Stimulated activated CD4-positive, alpha-beta T cell treated with anti-CD3 and anti-CD28 coated beads, Interleukin-12 subunit alpha, Interleukin-12 subunit beta, amount 100 ng/mL, for 4 hours (primary cell): ENCODE measurements around the gene NDUFA11.

Experiments
- DNase-seq: peaks from one replicate; pipeline ENCODE4 v3.0.0-alpha.2; 2020

Gene NDUFA11

DNA sequence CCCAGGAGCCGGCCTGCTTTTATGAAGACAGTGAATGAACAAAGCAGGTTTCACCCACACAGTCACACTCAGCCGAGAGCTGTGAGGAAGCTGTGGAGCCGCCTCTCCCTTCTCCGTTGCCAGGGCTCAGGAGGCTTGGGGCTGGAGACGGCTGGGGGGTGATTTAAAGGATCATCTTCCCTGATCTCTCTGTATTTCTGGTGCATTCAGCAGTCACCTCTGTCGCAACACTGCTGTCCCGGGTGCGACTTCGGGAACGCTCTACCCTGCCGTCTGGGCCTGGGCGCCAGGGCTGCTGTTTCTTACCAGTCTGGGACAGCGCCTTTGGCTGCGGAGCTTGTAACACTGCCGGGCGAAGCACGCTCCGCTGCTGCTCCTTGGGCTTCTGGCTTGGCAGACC lies 28.6 kb upstream of the NDUFA11 start:
- no peak for DNase-seq

DNA sequence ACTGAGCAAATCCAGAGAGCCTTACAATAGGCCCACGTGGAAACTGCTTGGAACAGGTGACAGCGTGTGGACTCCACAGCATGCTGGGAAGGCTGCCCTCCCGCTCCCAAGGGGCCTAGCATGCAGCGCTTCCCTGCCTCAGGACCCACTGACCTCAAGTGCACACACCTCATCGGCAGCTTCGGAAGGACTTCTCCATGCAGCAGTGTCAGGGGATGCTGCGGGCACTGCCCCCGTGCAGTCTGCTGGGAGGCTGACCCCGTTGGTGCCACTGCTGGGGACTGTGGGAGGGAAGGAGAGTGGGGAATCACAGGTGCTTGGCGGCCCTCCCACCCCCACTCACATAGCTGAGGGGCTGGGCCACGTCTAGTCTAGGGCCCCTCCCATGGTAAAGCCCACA lies 27.7 kb upstream of the NDUFA11 start:
- no peak for DNase-seq

DNA sequence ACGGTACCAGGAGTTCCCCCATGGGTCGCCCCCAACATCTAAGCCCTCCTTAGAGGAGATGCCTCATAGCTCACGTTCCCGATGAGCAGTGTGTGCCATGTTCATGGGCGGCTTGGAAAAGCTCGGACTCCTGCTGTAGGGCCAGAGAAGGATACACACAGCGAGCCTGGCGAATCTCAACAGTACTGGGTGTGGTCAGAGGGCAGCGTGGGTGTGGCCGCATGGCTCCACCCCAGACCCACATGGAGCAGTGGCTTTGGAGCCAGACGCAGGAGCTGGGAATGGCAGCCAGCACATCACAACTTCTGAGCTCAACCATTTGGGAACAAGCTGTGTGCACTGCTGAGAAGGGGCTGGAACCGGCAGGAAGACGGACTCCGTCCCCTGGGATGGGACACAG lies 26.0 kb upstream of the NDUFA11 start:
- no peak for DNase-seq

DNA sequence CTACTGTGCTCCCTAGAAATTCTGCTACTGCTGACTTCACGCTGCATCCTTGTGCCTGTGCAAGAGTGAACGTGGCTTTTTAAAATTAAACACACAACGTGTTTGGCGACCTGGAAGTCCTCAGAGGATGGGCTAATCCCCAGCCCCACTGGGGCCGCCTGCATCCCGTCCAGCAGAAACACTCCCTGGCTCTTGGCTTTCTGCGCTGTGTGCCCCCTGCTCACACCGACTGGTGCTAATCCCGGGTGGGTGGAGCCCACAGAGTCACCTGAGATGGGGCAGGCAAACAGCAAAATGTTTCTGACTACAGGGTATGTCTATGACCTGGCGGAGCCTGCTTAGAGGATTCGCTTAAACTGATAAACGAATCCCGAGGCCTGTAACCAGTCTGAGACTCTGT lies 25.6 kb upstream of the NDUFA11 start:
- no peak for DNase-seq

DNA sequence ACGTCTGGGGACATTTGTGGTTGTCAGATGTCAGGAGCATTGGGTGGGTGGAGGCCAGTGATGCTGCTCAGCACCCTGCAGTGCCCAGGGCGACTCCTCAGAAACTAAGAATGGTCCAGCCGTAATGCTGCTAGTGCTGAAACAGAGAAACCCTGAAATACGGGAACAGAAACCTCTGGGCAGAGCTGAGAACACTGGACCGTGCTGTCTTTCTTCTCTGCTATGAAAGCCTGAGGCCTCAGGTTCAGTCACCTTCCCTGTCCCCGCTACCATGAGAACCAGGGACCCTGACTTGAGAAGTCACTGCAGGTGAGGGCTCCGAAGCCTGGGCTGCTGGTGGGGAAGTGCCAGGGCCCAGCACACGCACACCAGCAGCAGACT lies 23.8 kb upstream of the NDUFA11 start:
- DNase-seq = no peak

DNA sequence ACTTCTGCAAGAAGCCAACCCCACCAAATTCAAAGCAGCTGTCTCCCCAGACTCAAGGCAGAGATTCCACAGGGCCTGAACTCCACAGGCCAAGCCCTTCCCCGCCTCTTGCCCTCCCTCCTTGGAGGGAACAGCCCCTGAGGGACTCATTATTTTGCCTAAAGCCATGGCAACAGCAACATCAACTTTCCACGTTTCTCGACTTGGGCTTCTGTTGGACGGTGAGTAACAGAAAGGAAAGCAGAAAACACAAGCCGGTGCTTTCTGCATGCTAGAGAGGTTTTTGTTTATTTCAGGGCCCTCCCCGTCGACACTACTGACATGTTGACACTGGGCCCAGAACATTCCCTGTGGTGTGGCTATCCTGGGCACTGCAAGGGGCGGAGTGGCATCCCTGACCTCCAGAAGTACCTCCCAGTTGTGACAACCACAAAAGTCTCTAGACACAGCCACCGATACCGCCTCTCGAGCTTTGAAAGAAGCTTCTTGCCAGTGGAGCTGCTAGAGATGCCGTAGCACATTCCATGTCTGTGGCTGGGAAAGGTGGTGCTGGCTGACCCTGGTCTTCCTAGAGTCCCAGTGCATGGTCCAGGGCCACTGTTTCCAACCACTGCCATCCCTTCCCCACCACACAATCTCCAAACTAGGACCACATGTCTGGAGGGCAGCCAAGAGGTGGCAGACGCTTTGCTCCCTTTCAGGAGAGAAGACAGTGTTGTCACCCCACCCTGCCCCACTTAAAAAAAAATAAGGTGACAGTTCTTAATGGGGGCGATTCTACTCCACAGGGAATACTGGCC lies 23.3 kb upstream of the NDUFA11 start:
- DNase-seq = no peak

DNA sequence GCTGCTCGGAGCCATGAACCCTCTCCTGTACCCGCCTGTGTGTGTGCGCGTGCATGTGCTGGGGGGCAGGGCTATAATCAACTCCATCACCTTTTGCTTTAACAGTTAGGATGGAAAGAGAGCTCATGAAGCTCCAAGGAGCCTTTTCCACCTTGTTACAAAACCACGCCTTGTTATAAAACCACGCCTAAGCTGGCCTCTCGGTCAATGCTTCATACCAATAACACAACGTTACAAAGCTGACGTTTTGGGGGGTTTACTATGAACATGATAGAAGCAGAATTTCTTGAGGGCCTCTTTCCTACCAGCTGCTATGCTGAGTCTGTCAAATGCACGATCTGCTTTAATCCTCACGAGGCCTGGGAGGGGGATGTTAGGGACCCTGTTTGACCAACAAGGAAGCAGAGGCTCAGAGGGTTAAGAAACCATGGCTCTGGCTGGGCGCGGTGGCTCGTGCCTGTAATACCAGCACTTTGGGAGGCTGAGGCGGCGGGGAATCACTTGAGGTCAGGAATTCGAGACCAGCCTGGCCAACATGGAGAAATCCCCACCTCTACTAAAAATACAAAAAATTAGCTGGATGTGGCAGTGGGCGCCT lies 22.3 kb upstream of the NDUFA11 start:
- no peak for DNase-seq

DNA sequence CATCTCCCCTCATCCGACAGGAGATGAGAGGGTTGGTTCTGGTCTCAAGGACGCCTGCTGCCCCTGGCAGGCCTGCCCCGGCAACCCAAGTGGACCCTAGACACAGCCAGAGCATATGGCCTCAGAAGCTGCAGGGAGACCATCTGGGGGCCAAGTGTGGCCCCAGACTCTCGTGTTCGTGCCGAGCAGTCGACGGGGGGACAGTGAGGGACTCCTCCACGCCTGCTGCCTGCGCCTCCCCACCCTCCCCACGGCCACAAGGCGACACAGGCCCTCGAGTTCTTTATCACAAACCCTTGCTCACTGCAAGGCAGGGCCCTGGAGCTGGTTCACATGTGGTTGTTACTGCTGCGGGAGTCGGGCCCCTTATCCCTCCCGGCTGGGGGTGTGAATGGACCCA lies 19.8 kb upstream of the NDUFA11 start:
- DNase-seq = no peak

DNA sequence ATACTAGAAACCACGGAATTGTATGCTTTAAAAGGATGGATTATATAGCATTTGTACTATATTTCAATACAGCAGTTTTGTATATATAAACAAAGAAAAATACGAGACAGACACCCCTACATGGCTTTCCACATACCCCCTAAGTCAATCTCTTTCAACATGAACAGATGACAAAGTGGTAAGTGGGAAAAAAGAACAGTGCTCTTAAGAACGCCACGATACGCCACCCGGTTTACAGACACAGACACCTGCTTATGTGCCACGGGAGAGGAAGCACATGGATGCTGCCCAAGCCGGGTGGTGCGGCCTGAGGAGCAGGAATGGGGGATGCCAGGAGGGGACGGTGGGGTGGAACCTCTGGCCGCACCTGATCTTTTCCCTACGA lies 18.6 kb upstream of the NDUFA11 start:
- no peak for DNase-seq

DNA sequence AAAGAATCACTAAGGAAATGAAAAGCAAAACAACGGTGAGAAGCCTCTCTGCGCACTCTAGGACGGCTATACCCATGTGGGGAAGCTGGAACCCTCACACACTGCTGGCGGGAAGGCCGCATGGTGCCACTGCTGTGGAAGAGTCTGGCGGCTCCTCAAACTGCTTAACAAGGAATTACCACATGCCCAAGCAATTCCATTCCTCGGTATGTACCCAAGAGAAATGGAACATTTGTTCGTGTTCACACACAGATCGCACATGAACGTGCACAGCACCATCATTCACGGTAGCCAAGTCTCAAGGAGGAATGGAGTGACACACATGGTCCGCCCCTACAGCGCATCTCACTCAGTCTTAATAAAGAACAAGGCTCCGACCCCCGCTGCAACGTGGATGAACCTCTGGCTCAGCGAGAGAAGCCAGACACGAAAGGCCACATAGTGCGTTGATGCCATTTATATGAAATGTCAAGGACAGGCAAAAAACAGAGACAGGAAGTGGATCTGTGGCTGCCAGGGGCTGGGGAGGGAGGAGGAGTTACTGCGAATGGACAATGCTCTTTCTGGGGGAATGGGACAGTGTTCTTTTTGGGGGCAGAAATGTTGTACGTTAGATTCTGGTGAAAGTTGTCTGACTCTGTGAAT lies 18.0 kb upstream of the NDUFA11 start:
- DNase-seq = no peak

DNA sequence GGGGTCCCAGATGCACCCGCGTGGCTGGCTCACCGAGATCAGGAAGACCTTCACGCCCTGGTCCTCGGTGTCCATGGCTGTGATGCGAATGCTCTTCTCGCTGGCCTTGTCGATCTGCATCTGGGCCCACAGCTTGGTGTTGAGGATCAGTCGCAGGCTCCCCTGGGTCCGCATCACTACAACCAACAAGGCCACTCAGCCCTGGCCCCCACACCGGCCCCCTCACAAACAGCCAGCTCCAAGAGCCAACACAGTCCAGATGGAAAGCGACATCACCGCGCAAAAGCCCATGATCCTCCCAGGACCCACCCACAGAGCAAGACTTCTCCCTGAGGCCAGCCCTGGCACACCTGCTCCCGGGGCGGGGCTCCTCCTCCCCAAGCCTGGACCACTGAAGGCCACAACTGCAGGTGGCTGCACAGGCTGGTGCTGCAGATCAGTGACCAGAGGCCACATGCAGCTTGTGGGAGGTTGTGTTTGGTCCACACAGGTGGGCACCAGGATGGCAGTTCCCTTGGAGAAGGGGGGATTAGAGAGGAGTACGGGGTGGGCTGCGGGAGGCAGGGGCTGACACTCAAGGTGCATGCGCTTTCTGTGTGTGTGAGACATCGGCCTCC lies 15.0 kb upstream of the NDUFA11 start:
- DNase-seq = no peak

DNA sequence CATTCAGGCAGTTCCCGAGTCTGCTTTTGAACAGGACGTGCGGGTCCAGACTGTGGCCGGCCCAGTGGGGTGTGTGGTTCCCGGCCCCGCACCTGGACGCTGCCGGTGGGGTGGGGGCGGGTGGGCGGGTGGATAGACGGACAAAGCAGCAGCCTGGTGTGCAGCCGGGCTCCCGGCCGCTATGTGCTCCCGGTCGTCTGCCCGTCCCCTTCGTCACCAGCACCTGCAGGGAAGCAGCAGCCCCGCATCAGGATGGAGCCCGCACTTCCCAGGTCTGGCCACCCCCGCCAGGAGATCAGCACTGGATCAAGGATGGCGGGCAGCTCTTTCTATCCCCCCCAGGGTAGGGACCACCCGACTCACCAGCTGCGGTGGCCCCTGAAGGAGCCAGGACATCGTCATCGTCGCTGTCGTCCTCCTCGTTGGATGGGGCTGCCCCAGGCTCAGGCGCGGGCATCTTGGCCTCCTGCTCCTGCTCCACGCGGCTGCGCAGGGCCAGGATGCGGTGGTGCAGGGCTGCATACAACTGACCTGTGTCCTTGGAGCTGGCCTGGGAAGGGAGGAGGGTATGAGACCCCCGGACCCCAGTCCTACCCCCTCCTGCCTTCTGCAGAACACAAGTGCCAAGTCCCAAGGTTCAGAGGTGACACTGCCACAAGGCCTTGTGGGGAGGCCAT lies 14.0 kb upstream of the NDUFA11 start:
- no peak for DNase-seq

DNA sequence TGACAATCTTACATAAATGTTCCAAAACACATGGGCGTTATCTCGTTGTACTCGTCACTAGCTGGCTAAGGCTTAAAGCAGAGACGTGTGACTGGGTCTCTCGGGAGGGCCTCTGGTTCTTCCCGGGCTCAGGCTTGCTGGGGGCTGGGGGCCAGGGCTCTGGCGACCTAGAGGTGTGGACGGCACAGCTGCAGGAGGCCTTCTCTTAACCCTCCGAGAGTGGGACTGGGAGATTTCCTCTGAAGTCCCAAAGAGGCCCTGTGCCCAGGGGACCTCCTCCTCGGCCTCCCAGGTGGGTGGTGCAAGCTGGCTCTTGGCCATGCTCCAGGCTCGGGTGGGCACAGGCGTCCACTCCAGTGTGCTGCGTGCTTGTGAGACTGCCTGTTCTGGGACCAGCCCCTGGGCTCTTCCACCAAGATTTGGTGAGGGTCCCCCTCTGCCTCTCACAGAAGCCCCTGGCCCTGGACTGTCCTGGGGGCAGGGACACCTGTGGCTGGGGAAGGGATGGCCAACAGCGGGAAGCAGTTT lies 12.7 kb upstream of the NDUFA11 start:
- DNase-seq = no peak

DNA sequence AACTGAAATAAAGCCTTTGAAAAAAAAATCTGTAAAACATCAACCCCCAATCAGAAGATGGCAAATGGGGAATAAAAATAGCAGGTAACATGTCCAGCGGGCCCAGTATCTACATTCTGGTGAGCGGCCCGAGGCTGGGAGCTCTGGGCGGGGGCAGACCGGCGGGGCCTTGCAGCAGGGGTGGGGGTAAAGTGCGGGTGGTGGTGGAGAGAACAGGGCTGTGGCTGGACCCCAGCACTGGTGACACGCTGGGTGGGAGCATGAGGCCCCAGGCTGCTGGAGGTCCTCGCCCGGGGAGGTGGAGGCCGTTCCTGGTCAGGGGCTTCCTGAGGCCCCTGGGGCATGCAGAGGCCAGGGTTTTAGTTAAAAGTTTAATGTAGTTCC lies 12.2 kb upstream of the NDUFA11 start:
- no peak for DNase-seq

DNA sequence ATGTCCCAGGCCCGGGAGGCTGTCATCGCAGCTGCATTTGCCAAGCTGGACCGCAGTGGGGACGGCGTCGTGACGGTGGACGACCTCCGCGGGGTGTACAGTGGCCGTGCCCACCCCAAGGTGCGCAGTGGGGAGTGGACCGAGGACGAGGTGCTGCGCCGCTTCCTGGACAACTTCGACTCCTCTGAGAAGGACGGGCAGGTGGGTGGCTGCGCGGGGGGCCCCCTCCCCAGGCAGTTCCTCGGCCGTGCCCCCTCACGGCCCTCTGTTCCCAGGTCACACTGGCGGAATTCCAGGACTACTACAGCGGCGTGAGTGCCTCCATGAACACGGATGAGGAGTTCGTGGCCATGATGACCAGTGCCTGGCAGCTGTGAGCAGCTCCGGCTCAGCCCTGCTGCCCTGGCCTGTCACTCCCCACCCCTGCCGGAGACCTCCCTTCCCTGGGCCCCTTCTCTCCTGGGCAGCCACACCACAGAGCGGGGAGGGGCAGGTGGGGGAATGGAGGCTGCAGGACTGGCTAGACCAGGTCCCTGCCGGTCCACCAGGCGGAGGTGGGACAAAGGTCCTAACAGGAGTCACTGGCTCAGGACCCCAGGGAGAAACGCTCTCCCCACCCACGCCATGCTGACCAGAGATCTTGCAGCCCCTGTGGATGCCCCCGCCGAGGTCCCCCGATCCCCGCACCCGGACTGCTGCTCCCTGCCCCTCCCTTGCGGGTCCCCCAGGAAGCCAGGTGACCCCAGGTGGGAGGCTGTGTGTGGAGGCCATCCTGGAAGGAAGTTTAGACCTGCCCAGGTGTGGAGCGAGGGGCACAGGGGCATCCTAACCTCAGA lies 11.6 kb upstream of the NDUFA11 start:
- DNase-seq = no peak

DNA sequence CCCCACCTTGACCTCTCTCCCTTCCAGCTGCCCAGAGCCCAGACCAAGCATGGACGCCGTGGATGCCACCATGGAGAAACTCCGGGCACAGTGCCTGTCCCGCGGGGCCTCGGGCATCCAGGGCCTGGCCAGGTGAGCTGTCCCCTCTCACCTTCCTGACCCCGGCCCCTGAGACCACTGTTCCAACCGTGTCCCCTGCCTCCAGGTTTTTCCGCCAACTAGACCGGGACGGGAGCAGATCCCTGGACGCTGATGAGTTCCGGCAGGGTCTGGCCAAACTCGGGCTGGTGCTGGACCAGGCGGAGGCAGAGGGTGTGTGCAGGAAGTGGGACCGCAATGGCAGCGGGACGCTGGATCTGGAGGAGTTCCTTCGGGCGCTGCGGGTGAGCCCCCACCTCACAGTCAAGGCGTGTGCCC lies 10.8 kb upstream of the NDUFA11 start:
- DNase-seq = no peak

DNA sequence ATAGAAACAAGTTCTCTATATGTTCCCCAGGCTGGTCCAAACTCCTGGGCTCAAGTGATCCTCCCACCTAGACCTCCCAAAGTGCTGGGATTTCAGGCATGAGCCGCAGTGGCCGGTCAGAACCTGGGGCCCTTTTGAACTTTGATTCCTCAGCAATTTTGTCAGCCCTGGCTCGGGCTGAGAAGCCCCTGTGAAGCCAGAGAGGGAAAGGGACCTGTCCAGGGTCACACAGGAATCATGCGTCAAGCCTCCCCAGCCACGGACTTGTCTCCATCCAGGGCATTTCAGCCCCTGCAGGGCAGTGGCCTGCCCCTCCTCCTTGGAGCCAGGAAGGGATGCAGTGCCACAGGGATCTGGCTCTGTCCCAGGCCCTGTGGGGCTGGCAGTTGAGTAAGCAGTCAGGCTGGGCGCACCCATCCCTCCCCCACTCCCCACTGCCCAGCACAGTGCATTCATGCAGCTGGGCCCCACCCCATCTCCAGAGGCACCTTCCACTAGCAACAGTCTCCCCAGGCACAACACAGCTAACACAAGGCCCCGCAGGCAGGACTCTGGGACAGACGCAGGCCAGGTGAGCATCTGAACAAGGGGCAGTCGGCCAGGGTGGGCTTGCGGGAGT lies 10.3 kb upstream of the NDUFA11 start, which contains the start of gene CAPS:
Gene CAPS, plus strand, starts transcription at position 516 of the 619 bp plus-strand sequence. CDS start 153 bp downstream, outside the sequence.
- no peak for DNase-seq

DNA sequence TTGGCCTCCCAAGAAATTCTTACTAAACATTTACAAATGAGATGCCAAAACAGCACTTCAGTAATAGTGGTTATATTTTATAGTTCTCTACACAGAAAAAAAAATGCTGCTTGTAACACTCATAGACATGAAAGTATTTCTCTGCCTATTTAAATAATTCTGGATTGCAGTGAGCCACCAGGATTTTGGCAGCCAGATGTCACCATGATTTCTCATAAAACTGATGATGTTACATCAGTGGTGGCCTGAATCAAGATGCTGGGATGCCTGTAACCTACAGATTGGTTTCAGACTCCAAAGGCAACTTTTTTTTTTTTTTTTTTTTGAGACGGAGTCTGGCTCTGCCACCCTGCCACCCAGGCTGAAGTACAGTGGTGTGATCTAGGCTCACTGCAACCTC lies 7.8 kb upstream of the NDUFA11 start:
- no peak for DNase-seq

DNA sequence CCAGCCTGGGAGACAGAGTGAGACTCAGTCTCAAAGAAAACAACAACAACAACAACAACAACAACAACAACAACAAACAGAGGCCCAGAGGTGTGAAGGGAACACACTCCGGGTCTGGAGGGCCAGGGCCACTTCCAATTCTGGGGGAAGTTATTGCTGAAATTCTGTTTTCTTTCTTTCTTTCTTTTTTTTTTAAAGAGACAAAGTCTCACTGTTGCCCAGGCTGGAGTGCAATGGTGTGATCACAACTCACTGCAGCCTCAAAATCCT lies 7.0 kb upstream of the NDUFA11 start:
- no peak for DNase-seq

DNA sequence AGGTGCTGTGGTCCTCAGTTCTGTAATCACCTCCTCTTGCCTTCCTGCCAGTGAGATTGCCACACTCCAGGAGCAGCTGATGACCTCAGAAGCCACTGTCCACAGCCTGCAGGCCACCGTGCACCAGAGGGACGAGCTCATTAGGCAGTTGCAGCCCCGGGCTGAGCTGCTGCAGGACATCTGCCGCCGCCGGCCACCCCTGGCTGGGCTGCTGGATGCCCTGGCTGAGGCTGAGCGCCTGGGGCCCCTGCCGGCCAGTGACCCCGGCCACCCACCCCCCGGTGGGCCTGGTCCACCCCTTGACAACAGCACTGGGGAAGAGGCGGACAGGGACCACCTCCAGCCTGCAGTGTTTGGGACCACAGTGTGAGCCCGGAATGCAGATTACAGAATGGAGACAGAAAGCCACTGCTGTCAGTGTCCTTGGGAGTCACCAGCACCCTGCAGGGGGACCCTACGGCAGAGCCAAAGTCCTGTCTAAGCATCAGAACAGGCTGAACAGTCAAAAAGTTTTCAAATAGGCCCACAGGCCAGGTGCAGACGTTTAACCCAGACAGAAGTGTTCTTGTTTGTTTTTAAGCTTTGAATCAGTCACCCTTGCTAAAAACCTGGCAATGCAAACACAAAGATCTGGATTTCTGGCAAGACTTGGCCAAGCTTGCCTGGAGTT lies 5.3 kb upstream of the NDUFA11 start:
- DNase-seq = no peak

DNA sequence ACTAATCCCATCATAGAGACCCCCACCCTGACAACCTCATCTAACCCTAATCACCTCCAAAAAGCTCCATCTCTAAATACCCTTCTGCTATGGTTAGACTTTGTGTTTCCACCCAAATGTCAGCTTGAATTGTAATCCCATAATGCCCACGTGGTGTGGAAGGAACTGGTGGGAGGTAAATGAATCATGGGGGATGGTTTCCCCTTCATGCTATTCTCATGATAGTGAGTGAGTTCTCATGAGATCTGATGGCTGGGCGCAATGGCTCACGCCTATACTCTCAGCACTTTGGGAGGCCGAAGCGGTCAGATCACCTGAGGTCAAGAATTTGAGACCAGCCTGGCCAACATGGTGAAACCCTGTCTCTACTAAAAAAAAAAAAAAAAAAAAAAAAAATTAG lies 3.7 kb upstream of the NDUFA11 start:
- DNase-seq = no peak
